Activated CD8-positive, alpha-beta memory T cell treated with anti-CD3 and anti-CD28 coated beads for 24 hours (primary cell): ENCODE measurements around the gene ANO2.

Experiments used
- DNase-seq: peaks from one replicate; pipeline ENCODE4 v3.0.0-alpha.2; 2020

ANO2 gene

GRCh38 chr12:5771756-5772155, 173.3 kb downstream of the ANO2 start:
- no peak for DNase-seq

DNA sequence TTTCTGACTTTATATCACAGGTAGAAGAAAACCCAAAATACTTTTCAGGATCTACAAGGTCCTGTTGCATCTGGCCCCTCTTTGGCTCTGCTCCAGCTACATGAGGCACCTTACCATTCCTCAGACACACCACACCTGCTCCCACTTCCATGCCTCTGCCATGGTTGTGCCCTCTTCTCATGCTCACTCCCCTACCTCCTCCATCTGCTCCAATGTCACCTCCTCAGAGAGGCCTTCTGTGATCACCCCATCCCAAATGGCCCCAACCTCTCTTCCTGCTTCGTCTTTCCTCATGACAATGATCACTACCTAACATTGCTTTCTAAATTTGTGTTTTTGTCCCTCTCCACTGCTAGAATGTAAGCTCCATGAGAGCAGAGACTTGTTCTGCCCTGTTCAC, 174.3 kb downstream of the ANO2 start:
- no peak for DNase-seq

GRCh38 chr12:5768581-5769196, 176.4 kb downstream of the ANO2 start:
- DNase-seq, result no peak

DNA sequence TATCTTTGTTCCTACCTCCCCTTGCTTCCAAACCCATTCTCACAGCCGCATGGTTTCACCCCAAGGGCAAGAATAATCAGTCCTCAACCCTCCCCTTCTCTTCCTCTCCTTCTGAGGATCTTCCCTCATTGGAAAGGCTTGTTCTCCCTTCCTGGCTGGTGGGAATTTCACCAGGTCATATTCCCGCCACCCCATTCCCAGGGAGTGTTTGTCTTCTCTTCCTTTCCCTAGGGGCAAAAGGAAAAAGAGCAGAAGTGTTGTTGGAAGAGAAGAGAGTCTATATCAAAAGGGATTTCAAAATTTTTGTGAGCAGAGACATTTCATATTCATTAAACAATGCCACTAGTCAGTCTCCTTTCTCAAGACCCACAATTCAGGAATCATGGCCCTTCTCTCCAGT, 176.9 kb downstream of the ANO2 start:
- DNase-seq, result no peak

DNA sequence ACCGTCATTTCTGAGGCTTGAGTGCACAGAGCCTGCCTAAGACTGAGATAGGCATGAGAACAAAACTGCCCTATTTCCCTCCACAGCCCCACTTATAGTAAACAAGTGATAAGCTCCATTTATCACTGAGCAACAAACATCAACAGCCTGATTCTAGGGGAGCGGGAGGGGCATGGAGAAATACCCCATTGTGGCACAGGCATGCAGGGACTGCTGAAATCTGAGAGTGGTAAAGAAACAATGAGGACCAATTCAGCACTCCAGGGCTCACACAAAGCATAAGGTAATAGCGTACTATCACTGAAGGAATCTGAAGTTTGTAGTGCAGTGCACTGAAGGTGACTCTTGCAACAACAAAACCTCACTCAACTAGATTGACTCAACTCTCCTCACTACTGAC, 186.7 kb downstream of the ANO2 start:
- DNase-seq, result no peak

GRCh38 chr12:5756338-5756842, 188.7 kb downstream of the ANO2 start:
- no peak for DNase-seq

GRCh38 chr12:5748027-5748426, 197.0 kb downstream of the ANO2 start:
- no peak for DNase-seq

DNA sequence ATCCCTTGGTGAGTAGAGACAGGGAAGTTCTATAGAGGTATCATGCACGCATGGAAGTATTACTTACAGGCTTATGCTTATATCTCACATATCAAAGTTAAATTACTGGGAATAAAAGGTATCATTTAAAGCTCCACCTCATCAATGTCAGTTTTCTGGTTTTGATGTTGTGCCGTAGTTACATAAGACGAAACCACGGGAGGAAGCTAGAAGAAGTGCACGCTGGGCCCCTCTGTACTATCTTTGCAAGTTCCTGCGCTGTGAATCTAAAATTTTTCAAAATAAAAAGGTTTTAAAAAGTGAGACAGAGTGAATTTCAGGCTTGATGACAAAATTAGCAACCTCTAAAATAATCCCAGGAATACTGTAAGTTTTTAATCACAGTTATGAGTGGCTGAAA, 198.1 kb downstream of the ANO2 start:
- DNase-seq, result no peak

GRCh38 chr12:5746036-5746908, 198.8 kb downstream of the ANO2 start:
- DNase-seq, result no peak

- DNase-seq, result peak; percentile 71
These were observed 199.7 kb downstream of the ANO2 start for GRCh38 chr12:5745251-5745888.

DNA sequence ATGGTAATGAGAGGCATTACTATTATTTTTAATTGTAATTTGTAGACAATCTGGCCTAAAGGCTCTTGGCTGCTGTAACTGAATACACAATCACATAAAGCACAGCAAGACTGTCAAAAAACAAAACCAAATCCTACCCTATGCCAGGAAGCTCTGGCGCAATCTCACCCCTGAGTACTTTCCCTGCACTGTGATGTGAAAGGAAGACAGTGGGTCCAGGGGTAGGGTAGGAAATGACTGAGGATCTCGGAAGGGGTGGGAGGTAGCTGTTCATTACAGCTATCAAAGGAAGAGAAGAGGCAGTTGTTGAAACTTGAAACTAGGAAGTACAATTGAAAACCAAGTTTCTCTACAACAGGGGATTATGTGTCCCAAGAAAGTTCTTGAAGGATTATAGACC, 202.8 kb downstream of the ANO2 start:
- DNase-seq, result no peak

DNA sequence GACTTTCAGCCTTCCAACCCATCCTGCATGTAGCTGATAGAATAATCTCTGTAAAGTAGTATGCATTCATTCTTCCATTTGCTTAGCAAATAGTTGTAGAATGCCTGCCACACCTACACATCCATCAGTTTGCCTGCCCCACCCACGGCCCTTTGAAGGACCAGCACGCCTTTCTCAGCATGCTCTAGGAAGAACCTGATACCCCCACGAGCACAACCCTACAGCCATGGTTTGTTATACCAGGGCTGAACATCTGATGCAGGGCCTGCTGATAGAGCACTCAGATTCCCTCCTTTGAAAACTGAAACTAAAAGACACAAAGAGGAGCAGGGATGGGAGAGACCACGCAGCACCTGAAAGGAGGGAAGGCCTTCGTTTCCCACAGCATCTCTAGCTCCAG, 205.1 kb downstream of the ANO2 start:
- DNase-seq, result no peak

DNA sequence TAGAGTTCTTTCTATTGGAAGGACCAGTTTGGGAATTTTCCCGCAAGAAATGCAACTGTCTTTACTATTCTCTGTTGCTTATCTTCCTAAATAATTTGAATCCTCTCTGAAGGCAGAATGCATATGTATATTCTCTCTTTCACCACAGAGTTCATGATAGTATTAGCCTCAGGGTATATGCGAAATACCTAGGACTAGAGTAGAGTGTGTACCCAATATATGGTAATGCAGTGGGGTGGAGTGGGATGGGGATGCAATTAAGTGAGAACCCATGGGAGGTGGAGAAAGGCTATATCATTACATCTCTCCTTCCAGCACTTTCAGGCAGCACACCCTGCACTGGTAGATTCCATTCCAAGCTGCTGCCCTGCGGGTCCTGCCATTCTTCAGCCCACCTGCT, 207.3 kb downstream of the ANO2 start:
- DNase-seq, result no peak

DNA sequence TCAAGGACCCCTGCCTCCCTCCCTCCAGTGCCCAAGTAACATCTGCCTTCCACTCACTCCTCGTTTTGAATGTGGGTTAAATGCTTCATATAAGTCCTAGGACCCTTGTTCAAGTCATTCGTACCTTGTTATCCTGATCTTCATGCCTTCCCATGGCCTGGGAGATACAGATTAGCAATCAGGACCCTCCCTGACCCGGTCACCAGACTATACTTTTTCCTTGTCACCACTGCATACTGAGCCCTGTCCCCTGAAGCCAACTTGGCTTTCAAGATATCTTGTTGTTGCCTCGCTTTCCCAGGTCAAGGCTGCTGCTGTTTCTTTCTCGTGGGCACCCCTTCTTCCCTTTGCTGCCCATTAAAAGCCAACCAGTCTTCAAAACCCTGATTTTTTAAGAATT, 208.5 kb downstream of the ANO2 start:
- no peak for DNase-seq

DNA sequence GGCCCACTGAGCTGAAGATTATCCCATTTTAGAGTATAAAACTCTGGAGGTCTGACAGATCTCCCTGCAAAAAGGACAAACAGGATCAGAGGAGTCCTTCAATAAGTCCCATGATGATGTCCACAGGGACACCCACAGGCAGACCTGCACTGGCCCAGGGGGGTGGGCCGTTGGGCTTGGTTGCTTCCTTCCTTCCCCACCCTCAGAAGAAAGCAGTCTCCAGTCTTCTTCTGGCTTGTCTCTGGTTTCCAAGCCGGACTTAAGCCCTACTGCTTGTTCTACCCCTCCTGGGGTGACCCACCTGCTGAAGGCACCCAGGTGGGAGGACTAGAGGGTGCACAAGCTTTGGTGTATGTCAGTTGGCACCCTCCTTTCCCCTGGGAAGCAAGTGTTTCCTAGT, 209.0 kb downstream of the ANO2 start:
- no peak for DNase-seq

DNA sequence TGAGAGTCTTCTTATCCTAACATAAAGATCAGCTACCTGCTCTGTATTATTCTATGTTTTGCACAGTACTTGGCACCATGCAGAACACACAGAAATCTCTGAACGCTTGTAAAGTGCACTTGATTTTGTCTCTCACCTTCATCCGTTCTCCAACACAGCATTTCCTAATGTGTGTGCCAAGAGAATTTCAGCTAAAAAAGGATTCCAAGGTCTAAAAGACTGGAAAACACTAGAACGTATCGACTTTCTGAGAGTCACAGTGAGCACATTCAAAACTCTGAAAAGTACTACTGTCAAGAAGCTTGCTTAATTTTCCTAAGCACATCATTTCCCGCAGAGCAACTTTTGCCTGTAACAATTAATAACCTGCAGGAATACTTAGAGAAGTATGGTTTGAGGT, 211.1 kb downstream of the ANO2 start:
- no peak for DNase-seq

GRCh38 chr12:5733136-5733755, 211.8 kb downstream of the ANO2 start:
- DNase-seq, result no peak

DNA sequence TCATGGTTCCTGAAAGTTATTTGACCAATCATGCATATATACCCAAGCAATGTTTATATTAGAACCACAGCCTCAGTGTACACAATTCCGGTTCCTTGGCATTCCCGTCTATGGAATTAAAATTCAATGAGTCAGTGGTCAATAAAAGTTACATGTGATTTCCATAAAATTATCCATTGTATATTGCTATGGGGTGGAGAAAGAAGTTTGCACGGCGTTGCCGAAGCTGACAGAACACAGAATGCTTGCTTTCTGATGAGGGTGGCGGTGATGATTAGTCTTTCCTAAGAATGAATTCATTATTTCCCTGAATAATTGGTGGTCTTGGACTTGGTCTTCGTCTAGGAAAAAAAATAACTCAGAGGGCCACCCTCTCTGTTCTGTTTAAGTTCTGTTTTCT, 214.1 kb downstream of the ANO2 start:
- no peak for DNase-seq

DNA sequence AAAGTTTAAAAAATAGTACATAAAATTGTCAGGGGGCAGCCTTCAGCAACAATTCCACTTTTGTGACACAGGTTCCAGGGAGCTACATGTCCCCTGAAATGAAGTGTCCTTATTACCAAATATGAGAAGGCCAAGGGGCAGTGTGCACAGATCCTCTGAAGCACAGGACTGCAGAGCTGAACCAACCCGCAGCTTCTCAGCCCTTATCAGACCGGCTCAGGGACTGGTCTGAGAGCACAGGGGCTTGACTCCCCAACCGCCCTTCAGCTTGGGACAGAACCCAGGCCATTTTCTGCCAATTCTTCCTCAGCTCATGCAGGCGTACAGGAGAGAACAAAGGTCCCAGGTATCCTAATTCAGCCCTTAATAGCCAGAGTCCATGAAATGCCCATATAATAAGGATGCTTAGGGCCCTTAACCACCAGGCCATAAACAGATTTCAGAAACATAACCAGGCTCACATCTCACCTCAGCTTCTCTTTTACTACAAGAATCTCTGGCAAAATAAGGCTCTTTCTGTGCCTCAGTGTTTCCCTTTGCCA, 221.3 kb downstream of the ANO2 start:
- no peak for DNase-seq

GRCh38 chr12:5723071-5723470, 222.0 kb downstream of the ANO2 start:
- DNase-seq, result no peak

- no peak for DNase-seq
These were observed 224.6 kb downstream of the ANO2 start for GRCh38 chr12:5720381-5721005.

- no peak for DNase-seq
These were observed 226.4 kb downstream of the ANO2 start for GRCh38 chr12:5718680-5719079.

GRCh38 chr12:5718073-5718472, 227.0 kb downstream of the ANO2 start:
- no peak for DNase-seq
